Activated CD8-positive, alpha-beta memory T cell treated with anti-CD3 and anti-CD28 coated beads for 24 hours (primary cell): Measurements from ENCODE around the gene ORM1.

Source experiments
- DNase-seq: peaks from one replicate; pipeline ENCODE4 v3.0.0-alpha.2; 2020

The ORM1 gene

DNA sequence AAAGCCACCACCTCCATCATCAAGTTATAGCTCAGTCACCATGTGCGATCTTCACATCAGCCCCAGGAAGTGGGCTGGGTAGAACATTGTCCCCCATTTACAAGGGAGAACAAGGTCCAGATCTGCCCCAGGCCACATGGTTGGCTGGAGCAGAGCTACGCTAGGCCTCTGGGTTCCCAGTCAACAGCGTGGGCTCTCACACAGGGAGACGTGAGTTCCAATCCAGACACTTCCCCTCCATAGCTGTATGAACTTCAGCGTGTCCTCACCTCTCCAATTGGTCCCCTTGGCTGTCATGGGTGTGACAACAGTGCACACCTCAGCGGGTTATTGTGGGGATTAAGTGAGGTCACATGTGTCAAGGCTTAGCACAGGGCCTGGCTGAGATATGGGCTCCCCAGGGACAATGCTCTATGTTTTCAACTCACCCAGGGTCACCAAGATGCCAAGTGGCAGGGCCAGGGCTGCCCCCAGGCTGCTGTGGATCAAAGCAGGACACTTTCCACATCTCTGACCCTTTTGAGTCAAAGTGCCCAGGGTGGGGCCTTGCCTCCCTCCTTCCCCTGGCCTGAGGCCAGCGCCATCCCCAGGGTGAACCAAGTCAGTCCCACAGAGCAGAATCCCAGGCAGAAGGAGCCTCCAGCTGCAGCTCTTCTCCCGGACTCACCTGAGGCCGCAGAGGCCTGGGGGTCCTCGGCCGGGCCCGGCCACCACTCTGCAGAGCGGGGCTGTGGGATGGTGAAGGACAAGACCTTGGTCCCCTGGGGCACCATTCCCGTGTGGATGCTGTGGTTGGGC lies 45.1 kb downstream of the ORM1 start:
- no peak for DNase-seq

DNA sequence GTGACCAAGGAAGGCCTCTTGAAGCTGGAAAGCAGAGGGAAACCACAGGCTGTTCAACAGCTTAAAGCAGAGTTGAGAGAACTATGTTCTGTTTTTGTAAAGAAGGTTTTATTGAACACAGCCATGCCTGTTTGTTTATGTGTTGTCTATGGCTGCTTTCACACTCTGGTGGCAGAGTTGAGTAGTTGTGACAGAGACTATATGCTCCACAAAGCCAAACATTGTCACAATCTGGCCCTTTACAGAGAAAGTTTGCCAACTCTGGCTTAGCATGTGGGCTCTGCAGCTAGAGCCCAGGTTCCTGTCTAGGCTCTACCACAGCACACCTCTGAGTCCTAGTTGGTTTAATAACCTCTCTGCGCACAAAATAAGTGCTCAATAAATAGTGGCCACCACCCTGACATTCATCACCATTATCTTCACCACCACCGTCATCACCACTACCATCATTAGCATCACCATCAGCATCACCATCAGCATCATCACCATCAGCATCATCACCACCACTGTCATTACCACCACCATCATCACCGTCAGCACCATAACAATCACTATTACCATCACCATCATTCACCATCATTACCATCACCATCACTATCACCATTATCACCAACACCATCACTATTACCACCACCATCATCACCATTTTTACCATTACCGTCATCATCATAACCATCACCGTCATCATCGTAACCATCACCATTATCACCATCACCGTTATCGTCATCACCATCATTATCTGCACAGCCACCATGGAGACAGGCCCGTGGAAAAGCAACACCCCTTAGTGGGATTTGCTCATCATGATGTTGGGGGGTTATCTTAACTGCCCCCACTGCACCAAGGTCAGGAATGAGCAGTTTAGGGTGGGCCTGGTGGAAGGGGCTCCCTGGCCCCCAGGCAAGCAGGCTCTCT lies 46.6 kb downstream of the ORM1 start:
- no peak for DNase-seq

DNA sequence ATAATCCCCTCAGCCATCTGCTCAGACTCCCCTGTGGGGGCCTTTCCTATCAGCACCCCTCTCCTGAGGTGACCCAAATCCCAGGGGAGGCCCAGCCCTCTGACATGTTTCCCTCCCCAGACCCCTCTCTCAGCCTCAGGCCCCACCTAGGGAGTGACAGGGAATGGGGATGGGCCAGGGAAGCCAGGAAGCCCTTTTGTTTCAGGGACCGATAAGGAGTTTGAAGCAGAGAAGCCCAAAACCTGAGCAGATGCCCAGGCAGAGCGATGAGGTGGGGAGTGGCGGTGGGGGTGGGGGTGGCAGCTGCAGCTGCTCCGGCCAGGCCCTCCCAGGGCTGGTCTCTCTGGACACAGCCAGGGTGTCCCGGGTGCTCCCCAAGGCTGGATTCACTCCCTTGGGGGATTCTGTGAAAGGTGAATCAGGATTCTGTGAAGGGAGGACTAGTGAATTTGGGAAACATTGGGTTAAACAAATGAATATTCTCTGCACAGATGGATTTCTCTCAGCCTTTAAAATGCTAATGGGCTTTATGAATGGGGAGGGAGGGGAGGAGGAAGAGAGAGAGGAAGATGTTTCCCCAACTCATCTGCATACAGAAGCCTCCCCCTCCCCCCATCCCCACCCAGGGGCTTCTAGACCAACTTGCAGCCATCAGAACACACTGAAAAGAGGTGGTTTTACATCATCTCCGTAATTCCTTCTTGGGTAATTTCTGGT lies 47.5 kb downstream of the ORM1 start:
- DNase-seq, result no peak

DNA sequence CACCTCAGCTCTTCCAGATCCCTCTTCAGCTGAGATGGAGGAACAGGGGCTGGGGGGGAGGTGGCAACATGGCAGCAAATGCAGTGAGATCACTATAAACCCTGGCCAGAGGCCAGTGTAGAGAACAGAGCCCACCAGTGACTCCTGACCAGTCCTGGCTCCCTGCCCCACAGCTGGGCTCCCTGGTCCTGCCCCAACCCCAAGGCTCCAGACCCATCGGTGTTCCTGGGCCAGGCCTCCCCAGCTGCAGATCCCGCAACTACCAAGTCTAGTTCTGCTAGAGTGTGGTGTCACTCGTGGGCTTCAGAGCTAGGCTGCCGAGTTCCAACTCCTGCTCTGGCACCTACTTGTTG lies 48.0 kb downstream of the ORM1 start:
- no peak for DNase-seq

DNA sequence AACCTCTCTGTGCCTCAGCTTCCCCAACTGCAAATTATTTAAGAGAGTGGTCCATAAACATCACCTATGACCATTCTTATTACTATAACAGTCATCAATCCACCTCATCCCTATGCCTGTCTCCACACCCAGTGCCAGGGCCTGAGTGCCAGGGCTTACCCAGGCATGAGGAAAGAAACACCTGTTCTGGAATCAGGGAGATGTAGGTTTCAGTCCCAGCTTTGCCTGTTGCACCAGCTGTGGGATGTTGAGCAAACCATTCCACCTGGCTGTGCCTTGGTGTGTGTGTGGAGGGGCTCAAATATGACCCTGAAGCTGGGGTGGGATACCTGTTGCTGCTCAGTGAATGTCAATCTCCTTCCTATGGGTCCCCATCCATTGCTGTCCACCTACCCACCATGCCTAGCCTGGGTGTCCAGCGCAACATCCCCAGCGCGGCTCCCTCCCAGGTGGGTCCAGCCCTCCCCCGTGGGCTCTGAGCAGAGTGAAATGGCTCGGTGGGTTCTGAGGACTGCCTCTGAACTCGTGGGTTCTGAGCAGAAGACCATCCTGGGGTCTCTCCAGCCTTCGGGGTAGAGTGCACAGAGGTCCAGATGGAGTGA lies 48.5 kb downstream of the ORM1 start:
- DNase-seq, result no peak

DNA sequence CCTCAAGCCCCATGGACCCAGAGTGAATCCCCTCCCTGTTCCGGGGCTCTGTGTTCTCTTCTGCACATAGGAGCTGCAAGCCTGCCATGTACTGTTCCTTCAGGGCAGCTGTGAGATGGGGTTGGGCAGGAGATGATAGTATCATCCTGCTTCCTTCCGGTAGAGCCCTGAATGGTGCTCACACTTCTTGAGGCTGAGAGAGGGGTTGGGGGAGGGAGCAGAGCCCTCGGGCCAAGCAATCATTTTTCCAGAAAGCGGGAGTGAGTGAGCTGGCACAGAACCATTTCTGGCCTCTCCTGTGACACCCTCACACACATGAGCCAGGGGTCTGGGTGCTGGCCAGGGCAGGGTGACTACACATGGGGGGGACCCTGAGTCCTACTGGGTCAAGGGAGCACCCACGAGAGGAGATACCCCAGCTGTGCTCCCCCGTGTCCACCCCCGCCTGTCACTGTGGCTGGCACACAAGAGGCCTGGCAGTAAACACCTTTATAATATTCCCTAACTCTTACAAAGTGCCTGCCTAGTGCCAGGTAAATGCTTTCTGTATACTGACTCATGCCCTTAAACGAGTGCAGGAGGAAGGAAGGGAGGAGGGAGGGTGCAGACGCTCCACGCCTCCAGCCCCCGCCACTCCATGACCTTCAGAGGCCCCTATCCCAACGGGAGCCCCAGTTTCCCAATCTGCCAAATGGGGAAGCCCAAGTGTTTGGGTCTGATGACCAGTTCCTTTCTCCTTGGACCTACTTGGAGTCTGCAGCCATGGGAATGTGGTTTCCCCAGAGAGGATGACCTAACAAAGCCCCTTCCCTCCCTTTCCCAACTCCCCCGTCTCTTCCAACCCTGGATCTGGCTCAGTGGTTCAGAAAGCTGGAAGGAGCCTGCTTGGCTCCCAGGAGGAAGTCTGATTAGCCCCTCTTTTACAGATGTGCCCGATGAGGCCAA lies 49.3 kb downstream of the ORM1 start:
- peak; percentile 80 for DNase-seq

DNA sequence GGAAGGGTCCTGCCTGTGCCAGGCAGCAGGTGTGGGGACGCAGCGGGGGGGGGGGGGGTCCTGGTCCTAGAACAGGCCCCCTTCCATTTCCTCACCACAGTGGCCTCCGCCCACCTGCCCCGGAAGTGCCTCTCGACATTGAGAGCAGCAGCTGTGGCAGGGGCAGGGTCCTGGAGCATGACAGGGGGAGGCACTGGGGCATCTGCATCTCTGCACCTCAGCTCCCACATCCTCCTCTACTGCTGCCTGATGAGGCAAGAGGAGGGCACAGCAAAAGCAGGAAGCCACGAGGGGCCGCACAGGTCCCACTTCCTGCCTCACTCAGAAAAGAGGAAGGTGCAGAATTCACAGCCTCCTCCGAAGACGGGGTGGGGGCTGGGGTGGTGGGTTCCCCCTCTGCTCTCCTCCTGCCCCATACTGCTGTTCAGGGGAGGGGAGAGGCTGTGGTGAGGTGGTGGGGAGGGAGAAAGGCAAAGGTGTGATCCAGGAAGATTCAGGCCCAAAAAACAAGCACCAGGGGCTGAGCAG lies 50.1 kb downstream of the ORM1 start:
- peak; percentile 91 for DNase-seq

DNA sequence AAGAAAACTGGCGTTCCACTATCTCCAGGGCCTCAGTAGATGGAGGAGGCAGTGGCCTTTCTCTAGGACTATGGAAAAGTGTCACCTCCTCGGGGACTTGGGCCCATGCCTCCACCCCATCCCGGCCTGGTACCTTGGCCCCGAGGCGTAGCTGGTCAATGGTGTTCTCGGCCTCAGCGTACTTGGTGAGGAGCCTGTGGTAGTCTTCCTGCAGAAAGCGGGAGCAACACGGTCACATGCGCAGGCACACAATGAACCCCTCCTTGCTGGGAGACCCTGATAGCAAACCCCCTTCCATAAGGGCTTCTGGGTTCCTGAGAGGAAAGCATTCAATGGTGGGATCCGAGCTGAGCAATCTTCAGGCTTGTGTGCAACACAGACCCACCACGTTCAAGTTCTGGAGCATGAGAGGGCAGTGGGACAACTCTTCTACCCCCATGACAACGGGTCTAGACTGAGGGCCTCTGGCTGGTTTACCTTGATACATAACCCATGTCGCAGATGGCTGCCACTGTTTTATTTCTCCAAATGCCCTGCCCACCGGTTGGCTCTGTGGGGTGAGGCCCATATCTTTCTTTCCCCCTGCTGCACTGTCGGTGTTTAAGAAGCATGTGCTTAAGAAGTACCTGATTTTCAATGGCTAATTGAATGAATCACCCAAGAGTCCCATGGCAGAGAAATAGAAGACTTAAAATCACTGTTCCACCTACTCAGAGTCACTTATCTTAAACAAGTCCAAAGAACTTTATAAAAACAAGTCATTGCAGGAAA lies 51.2 kb downstream of the ORM1 start:
- DNase-seq, result no peak

DNA sequence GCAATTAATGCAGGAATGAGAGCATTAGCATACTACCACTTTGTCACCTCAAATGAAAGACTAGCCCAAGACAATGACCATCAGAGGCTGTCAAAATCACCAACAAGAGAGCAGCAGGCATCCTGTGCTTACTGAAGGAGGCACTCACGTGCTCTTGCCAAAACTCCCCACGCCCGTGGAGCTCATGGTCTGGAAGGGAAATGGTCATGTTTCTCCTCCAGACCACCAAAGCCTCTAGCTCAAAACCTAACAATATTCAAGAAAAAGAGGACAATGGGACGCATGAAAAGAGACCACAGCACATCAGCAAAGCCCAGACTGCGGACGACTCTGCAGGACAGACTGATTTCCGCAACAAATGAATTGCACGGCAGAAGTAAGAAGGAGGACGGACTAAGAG lies 52.0 kb downstream of the ORM1 start:
- DNase-seq, result no peak

DNA sequence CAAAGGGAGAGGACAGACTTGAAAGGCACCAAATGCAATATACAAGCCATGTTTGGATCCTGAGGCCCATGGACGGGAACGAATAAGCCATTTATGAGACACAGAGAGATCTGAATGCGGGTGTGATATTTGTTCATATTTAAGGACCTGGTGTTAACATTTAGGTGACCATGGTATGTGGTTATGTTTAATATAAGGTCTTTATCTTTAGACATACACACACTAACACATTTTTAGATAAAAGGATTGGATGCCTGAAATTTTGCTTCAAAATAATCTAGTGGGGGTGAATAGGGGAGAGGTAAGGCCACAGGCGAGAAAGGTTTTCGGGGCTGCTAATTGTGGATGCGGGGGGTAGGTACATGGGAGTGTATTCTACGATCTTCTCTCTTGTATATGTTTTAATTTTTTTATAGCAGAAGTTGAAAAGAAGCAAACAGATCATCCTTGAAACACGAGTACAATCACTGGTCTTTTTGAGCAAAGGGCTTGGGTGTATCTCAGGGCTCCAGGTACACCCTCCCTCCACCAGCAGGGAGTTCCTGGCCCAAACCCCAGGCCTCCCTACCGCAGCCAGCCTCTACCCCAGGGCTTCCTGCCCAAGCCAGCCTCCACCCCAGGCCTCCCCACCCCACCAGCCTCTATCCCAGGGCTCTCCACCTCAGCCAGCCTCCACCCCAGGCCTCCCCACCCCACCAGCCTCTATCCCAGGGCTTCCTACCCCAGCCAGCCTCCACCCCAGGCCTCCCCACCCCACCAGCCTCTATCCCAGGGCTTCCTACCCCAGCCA lies 52.7 kb downstream of the ORM1 start:
- no peak for DNase-seq
